Stimulated activated CD8-positive, alpha-beta memory T cell treated with anti-CD3 and anti-CD28 coated beads, Interleukin-12 subunit alpha, Interleukin-12 subunit beta, amount 100 ng/mL, for 1 hour (primary cell): ENCODE measurements around the gene AOPEP.
"Not testable (repeated sequence)": the region's sequence is repeated elsewhere in the genome, so short reads cannot be mapped to it uniquely, and the experiment has no call there.

ENCODE experiments used
- DNase-seq: peaks from one replicate; pipeline ENCODE4 v3.0.0-alpha.2; 2020; ENCODE audit warnings: low read depth

The AOPEP gene

DNA sequence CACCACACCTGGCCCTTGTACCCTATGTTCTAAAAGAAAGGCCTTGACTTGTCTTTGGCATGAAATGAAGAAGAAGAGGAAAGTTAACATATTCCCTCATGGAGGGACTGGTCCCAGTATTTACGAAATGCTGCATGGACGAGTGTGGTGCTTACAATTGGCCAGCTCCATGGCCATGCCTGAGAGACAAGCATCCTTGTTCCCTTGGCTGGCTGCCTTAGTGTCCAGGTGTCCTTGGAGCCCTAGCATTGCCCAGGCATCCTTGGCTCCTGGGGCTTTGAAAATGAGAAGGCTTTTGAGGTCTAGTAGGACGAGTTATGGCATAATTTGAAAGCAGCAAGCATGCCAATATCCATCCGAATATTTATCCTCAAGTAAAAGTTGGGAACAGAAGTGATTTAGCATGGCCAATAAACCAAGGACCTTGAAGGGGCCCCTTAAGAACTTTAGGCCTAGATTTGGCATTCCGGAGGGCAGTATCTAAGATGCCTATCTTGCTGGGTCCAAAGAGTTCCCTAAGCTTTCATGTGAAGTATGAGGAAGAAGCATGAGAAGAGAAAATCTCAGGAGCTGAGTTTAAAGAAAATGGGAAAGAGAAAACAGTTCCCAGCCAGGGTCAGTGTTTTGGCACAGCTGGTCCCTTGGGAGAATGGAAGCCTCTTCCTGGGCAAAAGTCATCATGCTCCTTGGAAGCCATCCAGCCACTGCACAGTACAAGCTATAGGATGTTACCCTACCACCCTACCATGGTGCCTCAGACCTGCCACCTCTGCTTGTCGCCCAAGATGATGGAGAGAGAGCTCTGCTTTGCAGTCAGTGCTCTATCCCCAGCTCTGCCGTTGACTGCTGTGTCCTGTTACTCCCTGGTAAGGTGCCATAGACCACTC, 91.0 kb downstream of the AOPEP start:
- DNase-seq: no peak

DNA sequence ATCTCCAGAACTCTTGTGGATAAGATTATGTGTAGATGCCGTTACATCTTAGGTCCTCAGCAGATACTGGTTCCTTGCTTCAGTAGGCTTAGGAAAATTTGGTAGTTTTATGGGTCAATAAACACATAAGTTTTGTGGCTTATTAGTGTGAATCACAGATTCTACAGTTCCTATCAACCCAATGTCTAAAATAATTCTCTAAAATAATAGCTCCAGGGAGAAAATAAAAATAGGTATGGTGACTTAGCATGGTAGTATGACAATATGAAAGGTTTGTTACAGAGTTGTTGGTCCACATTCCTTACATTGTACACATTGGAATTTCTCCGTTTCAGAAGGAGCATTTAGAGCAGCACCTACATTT, 91.7 kb downstream of the AOPEP start:
- DNase-seq: no peak

DNA sequence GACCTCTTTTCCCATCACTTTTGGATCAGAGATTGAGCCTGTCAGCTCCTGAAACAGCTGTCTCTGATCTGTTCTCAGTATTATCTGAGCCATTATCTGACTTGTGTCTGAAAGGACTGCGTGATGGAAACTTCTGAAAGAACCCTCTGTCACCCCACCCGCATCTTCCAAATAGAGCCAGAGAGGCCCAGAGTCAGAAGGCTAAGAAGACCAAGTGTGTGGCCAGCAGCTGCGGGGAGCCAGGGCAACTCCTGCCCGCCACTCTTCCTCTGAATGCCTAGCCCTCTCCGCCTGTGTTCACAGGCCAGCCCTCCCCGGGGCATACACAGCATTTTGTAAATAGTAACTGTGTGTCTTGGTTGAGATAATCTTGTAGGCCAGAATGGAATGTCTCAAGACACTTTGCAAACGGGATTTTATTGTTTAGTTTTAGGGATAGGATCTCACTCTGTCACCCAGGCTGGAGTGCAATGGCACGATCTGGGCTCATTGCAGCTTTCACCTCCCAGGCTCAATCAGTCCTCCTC, 92.7 kb downstream of the AOPEP start:
- DNase-seq: no peak

DNA sequence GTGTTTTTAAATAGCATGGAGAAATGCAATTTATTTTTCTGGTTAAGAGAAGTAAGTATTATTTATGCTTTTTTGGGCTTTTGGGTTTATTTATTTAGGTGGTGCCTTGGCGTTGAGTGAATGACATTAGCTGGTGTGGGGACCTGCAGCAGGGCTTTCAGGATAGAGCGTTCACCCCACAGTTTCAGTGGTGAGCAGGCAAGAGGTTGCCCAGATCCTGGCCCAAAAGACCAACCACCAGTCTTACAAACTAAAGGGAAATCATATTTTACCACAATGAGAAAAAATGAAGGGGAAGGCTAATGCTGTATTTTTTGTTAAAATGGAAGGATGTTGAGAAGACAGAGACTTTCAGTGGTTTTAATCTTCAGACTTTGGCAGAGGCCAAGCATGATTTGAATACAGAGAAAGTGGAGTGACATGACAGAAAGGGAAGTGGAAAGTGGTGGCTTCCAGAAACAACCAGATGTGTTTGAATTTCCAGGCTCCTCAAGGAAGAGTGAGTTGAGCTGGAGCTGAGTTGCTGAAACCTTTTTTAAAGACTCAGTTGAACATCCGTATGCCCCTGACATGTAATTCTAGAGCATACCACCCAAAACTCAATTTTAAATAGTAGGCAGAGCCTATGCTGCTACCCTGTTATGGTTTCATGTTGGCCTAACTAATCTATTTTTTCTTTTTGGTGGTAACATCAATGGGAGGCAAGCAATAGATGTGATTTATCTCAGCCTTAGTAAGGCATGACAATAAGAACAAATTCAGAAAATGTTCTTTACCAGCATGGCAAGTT, 94.8 kb downstream of the AOPEP start:
- no peak for DNase-seq

DNA sequence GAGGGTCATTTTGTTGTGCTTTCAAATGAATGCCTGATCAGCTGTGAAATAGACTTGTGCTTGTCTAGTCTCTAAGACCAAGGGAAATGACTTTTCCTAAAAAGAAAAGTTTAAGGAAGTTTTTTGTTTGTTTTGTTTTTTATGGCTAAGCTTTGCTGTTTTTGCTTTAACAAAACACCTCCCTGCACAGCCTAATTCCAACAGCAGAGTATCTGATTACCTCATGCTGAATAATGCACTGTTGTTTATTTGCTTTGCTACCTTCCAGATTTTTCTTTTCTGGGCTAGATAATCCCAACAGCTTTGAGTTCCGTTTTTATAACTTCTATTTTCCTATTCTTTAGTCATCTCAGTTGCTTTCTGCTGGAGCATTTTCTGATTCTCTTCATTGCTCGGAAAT, 95.8 kb downstream of the AOPEP start:
- DNase-seq: no peak

DNA sequence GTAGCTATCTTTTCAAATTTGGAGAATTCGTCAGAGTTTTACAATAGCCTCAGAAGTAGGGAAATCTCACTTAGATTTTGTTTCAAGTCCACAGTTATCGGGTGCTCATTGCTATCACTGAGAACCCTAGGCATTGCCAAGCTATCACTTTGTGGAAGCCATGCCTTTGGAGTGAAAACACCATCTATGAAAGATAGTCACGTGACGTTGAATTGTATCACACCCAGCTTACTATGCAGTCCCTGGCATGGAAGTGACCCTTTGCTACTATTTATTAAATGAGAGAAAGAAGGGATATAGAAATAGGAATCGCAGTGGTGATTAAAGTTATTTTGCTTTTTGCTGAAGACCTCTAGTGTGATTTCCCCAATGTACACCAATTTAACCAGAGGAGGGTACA, 97.2 kb downstream of the AOPEP start:
- DNase-seq: no peak

DNA sequence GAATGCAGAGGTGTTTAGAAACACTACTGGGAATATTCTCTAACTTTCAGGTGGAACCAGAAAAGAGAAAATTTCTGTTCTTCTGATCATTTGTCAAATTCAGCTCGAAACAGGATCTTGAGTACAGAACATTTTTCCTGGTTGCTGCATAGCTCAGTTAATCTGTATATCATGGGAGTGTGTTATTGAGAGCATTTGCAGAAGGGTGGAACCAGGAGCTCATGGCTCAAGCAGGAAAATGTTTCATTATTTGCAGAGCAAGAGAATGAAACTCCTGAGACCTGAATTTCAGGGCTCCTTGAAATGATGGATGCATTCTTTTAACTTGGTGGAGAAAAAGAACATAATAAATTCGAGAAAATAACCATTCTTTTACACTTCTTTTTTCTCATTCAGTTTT, 97.9 kb downstream of the AOPEP start:
- no peak for DNase-seq

DNA sequence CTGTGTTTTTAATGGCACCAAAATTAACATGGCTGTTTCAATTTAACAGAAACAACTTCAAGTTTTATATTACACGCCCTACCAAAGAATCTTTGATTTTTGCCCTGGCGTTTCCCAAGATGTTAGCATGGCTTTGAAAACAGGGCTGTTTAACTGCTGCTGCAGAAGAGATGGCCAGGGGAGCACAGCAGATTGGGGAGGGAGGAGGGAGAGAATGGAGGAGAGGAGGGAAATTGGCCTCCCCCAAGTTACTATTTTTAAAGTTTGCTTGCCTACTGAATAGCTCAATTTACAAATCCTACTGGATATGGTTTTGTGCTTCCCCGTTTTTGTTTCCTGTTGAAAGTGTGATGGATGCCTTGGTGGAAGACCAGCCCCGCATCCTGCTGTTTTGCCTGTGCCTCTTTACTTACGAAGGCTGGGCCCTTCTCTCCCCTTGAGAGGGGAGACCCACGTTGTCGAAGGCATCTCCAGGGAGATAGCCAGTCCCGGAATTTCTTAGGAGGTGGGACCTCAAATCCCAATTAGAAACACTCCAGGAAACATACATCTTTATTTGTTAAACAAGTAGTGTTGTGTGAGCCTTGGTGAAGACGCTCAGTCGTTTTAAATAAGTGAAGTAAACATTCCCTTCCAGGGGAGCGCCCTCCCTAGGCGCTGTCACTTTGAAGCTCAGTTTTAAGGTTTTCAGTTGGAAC, 98.6 kb downstream of the AOPEP start:
- DNase-seq: no peak

DNA sequence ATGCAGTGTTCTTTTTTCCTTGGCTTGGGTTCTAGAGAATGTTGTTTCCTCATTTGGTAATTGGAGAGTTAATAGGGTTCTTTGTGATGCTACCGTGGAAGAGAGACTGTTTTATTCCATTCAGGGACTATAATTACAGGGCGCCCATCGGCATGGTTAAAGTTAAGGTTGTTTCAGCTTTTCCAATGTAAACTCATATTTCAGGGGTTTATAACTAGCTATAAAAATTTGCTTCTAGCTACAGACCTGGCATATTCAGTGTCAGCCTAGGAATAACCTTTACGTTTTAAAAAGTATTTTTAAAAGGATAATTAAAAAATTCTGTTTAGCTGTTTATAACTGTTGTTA, 99.1 kb downstream of the AOPEP start:
- no peak for DNase-seq

DNA sequence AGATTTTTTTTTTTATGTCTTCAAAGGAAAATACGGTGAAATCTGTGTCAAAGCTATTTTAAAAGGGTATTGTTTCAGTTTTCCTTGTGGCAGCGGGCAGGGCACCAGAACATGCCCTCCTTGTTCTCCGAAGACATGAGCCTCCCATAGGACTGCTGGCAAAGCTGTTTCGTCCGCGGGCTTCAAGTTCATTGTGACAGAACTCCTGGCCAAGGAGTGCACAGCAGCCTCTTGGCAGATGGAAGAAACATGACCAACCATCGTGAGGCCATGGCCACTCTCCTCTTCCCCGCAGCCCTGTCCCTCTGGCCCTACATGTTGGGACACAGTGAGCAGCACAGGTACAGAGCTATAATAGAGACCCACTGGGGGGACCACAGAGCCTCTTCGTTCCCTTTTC, 99.5 kb downstream of the AOPEP start:
- DNase-seq: no peak

DNA sequence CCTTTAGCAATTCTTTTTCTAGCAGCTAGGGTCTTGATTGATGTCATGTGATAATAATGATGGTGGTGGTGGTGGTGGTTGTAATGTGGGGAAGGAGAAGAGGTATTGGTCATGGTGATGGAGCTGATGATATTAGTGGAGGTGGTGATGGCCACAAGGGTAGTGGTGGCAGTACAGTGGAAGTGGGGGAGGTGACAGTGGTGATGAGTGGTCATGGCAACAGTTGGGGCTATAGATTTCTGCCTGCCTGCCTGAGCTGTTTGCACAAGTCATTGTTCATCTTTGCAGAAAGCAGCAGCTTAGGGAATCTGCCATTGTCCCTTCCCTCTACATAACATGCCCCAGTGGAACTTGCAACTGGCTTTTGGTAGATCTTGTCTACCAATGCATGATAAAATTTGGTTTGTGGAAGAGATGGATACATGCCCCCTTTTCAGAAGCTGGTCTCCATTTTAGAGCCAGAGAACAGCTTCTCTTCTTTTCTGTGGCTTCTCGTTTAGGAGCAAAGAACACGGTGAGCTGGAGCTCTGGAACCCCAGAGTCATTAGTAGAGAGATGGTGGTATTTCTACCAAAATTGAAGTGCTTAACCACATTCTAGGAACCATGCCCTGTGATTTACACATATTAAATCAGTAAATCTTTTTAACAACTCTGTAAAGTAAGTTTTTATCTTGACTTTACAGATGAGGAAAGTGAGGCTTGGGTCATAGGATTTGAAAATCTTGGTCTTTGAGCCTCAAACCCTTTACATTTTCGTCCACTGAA, 100.3 kb downstream of the AOPEP start:
- DNase-seq: no peak

DNA sequence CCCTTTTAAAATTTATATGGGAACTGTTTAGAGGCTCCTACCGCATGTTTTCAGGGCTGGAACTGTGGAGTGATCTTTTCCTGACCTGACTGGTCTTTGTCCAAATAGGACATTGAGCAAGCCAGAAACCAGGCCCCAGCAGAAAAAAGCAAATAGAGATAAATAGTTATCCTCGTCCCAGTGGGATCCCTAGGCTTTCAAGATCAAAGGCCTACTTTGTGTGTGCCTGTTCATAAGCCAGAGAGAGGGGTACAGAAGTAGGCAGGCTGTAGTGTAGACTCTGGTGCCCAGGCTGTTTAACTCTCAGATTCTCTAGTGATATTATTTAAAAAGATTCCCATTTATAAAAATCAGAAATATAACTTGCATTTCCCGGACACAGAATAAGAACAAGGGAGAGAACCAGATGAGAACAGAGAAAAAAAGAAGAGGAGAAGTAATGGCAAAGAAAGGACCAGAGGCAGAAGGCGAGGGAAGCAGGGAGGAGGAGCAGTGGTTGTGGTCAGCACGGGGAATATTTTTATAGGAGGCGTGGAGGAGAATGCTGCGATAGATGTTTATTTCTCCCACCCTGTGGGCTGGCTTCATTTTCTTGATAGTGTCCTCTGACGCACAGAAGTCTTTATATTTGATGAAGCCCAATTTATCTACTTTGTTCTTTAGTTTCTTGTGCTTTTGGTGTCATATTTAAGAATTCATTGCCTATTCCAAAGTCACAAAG, 101.2 kb downstream of the AOPEP start:
- no peak for DNase-seq

DNA sequence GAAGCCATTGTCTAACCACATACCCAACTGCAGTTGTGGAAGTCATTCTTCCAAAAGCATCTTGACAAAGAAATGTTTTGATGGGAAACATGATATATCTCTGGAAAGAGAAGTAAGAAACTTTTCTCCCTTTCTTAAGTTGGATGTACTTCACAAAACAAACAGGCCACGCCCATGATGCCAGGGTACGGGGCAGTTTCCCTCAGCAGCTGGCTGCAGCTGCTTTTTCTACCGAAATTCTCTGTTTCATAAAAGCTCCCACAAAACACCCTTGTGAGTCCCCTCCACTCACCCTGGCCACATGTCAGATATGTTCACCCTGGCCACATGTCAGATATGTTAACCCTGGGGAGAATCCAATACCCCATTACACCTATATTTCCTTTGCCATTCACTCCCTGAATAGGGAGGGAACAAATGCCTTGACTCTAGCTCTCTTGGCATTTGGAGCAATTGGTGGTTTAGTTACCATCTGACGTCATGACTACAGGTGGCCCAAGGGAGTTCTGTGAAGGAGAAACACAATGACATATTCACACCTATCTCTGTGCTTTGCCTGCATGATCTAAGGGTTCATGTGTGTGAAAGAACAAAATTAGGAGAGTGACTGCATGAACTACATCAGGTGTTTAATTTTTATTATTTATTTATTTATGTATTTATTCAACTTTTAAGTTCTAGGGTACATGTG, 103.0 kb downstream of the AOPEP start:
- DNase-seq: no peak

DNA sequence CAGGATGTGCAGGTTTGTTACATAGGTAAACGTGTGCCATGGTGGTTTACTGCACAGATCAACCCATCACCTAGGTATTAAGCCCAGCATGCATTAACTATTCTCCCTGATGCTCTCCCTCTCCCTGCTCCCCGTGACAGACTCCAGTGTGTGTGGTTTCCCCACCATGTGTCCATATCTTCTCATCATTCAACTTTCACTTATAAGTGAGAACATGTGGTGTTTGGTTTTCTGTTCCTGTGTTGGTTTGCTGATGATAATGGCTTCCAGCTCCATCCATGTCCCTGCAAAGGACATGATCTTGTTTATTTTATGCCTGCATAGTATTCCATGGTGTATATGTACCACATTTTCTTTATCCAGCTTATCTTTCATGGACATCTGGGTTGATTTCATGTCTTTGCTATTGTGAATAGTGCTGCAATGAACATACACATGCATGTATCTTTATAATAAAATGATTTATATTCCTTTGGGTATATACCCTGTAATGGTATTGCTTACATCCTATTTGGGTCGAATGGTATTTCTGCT, 103.6 kb downstream of the AOPEP start:
- not testable (repeated sequence) for DNase-seq

DNA sequence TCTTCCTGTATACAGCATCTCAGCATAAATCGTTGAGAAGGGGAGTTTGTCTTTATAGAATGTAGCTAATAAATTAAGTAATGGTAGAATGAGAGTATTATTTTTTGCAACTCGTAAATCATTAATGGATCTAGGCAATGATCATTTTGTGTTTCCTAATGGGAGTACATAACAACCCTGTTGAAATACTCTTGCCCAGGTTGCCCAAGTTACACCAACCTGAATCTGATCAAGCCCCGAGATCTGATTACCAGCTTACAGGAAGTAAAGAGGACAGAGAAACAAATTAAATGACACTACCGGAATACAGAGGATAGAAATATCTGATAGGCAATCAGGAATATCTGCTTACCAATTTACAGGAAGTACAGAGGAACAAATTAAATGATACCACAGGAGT, 107.3 kb downstream of the AOPEP start:
- no peak for DNase-seq

DNA sequence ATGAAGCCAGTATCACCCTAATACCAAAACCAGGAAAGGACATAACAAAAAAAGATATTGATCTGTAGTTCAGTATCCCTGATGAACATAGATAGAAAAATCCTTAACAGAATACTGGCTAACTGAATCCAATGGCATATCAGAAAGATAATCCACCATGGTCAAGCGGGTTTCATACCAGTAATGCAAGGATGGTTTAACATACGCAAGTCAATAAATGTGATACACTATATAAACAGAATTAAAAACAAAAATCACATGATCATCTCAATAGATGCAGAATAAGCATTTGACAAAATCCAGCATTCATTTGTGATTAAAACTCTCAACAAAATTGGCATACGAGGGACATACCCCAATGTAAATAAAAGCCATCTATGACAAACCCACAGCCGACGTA, 110.9 kb downstream of the AOPEP start:
- no peak for DNase-seq

DNA sequence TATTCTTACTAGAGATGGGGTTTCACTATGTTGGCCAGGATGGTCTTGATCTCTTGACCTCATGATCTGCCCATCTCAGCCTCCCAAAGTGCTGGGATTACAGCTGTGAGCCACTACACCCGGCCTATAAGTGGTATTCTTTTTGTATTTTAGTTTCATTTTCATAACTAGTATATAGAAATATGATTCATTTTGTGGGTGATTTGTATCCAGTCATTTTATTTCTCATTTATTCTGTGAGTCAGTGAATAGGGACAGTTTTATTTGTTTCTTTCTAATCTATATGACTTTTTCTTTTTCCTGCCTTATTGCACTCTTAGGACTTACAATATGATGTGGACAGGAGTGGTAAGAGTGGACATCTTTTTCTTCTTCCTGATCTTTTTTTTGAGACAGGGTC, 112.9 kb downstream of the AOPEP start:
- DNase-seq: no peak

DNA sequence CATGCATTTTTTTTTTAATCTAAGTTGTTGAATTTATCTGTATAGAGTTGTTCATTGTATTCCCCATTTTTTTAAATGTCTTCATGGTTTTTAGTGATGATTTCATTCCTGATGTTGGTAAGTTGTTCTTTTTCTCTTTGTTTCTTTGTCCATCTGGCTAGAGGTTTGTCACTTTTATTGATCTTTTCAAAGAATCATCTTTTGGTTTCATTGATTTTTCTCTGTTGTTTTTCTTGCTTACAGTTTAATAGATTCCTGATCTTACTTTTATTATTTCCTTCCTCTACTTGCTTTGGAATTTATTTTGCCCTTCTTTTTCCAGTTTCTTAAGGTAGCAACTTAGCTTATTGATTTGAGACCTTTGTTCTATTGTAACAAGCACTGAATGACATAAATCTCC, 114.2 kb downstream of the AOPEP start:
- no peak for DNase-seq

DNA sequence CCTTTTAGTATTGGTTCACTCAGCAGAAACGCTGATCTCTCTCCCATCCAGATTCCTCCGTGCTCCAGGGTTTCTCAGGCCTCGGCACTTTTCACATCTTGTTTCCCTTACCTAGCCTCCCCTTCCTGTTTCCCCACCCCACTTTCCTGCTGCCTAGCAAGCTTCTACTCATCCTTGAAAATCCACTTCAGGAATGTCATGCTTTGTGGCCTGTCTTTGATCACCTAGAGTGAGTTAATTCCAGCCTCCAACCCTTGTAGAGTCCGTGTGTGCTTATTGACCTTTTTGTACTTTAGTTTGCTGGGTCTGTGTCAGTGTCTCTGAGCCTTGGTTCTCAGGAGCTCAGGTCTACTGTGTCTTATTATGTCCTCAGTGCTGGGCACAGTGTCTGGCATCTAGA, 116.6 kb downstream of the AOPEP start:
- DNase-seq: no peak

DNA sequence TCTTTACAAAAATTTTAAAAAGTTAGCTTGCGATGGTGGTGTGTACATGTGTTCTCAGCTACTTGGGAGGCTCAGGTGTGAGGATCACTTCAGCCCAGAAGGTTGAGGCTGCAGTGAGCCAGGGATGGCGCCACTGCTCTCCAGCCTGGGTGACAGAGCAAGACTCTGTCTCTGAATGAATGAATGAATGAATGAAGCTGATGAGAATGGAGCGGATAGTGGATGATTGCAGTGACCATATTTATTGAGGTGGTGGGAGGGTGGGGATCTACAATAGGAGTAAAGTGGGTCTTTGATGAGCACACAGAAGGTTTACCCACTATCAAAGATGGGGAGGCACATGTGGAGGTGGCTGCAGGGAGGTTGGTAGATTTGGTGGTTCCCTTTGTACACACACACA, 120.2 kb downstream of the AOPEP start:
- no peak for DNase-seq
